Stimulated activated CD4-positive, alpha-beta T cell treated with anti-CD3 and anti-CD28 coated beads, Interleukin-4, amount 100 ng/mL, for 4 hours (primary cell): ENCODE results near the gene TBC1D22A.

Source experiments
- DNase-seq, 2 experiments: peaks; one replicate each; pipeline ENCODE4 v3.0.0-alpha.2; 2020

The TBC1D22A gene

DNA sequence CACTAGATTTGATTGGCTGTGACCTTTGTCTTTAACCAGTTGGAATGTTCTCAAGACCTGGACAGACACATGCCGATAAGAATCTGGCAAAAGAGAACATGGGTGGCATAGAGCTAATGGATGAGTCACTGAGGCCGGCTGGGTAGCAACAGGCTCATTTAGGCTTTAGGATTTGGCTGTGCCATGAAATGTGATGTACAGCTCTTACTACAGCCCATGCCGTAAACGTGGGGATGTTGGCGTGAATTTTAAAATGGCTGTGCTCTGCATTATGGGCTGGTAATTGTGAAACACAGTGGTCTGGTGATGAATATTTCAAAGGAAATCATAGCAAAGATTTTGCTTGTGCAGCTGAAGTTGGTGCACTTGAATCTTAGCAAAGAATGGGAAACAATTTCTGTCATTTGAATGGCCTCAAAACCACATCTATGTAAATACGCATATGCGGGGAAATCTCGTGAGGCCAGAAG lies 332.4 kb downstream of the TBC1D22A start:
- DNase-seq = no peak

DNA sequence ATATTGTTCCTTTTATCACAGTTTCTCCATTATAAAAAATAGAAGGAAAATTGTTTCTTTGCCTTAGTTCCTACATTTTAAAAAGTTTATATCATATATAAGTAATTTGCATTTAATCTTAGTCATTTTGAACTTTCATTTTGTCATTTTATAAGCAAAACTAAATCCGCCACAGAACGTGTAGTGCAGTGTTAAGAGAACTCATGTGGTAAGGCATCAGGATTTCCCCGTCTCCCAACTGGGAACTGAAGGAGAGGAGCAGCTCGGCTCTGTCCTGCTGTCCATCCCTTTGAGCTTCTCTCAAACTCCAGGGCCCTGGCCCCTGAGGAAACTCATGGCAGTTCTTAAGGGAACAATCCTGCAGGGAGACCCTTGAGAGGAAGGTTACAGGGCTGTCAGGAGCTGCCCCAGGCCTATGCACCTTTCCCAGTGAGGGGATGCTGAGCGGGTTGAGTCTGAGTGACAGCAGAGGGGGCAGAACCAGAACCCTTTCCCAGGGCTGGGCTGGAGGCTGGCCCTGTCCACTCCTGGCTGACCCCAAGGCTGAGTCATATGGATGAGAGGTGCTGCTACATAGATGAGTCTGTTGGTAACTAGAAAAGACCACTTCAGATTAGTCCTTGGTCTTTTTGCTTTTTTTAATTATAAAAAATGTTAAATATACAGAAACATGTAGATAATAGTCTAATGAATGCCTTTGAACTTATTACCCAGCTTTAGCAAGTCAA lies 333.1 kb downstream of the TBC1D22A start:
- no peak for DNase-seq

DNA sequence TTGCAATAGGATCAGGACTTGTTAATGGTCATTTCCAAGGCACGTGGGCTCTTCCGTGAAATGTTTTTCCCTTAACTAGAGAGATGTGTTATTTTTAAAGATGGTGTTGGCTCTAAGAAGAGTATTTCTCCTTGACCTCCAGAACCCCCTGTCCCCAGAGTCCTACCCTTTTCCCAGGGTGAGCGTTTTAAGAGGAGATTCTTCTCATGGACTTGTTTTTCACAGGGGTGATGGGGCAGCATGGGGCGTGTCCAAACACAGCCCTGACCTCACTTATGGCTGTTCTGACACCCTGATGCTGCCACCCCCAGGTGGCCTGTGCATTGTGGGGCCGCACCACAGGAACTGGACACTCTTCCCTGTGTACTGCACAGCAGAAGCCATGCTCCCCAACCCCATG lies 335.7 kb downstream of the TBC1D22A start:
- no peak for DNase-seq

DNA sequence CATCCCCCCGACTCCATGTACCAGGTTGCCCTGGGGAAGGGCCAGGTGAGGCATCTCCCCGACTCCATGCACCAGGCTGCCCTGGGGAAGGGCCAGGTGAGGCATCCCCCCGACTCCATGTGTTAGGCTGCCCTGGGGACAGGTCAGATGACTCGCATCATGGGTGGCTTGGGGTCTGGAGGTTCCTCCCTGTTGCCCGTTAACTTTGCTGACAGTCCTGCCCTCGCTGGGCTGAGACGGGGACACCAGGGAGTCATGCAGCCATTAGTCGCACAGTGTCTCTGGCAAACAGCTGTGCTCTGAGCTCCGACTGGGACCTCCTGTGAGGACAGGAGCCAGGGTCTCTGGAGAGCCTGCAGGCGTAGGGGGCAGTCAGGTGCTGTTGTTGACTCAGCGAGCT lies 336.1 kb downstream of the TBC1D22A start:
- no peak for DNase-seq

DNA sequence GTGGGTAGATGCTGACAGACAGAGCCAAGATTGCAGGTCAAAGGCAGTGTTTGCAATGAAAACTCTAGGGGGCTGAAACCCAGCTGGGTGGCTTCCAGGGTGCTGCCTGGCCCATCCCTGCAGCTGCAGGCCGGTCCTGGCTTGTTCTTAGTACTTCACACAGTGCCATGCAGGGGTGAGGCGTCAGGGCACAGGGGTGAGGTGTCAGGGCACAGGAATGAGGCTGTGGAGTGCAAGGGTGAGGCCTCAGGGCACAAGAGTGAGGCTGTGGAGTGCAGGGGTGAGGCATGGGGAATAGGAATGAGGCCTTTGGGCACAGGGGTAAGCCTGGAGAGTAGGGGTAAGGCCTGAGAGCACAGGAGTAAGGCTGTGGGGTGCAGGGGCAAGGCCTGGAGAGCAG lies 337.6 kb downstream of the TBC1D22A start:
- DNase-seq = no peak

DNA sequence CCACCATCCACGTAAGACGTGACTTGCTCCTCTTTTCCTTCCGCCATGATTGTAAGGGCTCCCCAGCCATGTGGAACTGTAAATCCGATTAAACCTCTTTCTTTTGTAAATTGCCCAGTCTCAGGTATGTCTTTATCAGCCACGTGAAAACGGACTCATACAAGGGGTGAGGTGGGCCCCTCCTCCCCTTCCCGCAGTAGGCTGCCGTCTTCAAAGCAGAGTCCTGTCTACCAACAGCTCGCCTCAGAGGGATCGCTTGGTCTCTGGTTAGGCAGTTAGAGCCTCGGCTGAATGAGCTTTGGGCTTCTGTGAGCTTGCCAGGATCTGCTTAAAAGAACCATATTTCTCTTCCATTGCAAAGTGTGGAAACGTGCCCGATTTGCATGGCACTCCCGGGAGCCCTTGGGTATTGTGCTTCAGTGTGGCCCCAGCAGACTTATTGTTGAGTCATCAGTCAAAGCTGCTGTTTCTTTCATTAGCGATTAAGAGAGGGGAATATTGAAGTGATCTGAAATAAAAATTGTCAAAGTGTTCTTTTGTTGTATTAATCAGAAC lies 338.3 kb downstream of the TBC1D22A start:
- no peak for DNase-seq

DNA sequence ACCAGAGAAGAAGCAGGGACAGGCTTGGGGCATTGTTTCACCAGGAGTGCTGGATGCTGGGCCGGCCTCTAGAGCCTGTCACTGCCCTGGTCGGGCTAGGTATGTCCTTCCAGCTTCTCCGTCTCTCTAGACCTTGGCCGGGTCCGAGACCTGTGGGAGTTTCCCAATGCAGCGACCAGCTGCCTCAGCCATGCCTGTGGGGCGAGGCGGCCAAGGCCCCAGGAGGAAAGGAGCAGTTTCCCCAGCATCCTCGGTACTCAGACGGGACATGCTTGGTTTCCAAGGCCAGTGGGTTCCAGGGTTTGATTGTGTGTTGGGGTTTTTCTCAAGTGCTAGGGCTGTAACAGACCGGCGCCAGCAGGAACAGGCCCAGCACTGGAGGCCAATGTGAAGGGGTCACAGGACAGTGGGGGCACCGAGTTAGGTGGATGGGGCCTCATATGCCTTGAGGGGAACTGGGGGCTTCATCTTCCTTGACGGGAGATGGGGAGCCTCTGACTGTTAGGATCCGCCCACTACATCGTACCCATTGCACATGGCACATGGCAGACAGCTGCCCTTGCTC lies 339.0 kb downstream of the TBC1D22A start:
- DNase-seq = no peak

DNA sequence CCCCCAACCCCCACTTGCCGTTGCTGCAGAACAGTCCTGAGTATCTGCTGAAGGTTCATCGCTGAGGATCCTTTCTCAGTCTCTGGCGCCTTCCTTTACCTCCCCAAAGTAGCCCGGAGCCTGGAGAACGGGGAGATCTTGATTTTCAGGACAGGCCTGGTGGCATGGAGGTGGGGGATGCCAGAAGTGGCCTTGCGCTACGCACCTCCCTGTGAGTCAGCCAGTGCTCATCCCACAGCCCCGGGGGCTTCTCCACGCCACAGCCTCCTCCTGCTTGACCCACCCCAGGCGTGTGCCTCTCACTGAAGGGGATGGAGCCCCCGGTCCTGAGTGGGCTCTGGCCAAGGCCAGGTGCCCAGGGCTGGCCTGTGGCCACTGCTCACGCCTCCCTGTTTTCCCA lies 339.6 kb downstream of the TBC1D22A start:
- no peak for DNase-seq

DNA sequence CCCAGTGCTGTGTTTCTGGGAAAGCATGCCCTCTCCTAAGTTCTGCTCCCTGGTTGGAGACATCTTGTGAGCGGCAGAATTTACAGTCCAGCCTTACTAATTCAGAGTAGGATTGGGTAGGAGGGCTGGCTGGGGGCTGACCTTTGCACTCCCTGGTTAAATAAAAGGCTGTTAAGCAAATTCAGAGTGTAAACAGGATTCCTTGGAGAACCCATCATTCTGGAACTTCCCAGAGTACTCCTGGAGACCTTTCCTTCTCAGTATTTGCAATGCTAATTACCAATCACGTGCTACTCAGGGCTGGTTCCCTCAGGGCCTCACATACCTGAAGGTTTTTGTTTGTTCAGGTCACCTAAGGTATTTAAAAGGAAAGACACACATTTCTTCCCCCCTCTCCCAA lies 340.2 kb downstream of the TBC1D22A start:
- no peak for DNase-seq

DNA sequence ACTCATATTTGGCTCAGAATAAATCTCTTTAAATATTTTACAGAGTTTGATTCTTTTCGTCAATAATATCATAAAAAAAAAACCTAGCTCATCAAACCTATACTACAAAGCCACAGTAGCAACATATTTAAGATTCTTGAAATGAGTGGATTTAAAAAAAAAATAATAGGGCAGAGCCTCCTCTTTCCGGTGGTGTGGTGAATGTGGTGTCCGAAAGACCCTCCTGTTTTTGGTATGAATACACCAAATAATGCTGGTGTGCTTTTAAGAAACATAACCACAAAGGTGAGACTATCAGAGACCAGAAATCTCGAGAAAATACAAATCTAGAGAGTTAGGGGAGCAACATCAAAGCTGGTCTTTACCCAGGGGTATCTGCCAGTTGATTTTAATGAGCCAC lies 342.6 kb downstream of the TBC1D22A start:
- DNase-seq = no peak

DNA sequence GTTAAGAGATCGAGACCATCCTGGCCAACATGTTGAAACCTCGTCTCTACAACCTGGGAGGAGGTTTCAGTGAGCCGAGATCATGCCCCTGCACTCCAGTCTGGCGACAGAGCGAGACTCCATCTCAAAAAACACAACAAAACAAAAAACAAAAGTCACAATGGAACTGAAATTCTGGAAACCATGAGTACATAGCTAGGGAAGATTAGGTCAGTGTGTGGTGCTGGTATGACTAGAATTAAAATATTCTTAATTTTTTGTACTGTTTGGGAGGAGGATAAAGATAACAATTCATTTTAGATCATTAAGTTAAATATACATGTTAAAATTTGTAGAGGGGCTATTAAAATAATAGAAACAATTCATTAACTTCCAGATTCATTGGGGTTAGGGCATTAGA lies 344.4 kb downstream of the TBC1D22A start:
- no peak for DNase-seq

DNA sequence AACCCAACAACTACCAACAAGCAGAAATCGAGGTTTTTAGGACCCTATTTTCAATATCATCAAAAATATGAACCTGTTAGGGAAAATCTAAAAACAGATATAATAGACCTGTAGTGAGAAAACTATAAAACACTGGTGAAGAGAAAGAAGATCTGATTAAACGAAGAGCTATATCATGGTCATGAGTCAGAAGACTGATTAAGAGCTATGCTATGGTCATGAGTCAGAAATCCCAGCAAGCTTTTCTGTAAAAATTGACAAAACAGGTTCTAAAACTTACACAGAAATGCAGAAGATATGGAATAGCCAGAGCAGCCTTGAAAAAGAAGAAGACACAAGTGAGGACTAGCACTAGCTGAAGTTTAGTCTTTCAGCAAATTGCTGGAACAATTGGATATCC lies 345.0 kb downstream of the TBC1D22A start:
- no peak for DNase-seq

DNA sequence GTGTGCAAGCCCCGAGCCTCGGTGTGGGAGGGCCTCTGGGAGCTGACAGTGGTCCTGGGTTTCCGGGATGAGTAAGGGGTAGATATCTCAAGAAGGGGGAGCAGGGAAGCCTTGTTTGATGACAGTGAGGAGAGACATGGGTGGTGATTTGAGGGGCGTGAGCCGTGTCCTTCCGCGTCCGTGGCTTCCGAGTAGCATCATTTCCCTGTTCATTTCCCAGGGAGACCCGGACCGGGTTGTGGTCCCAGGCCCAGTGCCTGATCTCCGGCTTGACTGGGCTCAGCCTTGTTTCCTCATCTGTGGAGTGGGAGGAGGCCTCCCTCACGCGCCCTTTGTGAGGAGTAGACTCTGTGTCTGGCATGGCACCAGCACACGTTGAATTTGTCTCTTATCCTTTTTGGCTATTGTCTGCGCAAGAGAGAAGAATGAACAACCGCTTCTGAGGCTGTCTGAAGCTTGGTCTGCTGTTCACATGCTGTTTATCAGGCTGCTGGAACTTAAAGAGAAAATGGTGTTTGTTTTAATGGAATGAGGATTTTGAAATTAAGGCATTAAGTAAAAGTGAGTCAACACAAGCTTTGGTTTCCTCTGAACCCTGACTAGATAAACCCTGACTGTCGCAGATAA lies 348.5 kb downstream of the TBC1D22A start:
- DNase-seq = no peak

DNA sequence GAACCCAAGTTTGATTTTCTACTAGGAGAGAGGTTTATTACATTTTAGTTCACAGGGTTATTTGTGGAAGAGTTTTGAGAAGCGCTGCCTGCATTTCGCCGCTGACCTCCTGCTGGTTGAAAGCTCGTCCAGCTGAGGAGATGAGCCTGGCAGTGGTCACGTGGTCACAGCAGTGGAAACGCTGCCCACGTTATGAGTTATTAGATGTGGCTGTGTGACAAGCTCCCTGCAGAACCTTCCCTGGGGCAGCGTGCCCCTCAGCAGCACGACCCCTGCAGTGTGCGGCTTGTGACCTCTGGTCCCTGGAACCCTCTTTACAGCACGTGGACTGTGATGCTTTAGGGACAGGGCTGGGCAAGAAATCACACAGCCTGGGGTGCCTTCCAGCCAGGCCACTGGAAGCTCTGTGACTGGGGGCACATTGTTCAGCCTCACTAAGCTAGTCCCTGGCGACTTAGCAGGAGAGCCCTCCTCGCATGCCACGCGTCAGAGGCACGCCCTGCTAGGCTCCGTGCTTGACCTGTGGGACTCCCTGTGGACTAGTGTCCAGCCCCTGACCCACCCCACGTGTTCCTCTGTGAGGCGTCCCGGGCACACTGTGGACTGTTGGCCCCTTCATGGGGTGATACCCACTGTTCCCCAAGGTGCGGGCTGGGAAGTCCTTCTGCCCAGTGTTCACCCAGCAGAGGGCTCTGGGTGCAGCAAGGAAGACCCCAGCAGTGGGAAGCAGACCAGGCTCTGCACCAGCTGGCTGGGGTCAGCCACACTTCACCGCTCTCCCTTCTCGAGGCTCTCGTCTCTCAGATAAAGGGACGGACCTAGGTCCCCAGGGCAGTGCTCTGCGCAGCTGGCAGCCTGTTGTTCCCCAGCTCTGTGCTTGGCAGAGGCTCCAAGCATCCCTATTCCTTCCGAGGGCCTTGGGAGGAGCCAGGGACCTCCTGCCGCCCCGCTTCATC lies 349.5 kb downstream of the TBC1D22A start:
- DNase-seq = no peak

DNA sequence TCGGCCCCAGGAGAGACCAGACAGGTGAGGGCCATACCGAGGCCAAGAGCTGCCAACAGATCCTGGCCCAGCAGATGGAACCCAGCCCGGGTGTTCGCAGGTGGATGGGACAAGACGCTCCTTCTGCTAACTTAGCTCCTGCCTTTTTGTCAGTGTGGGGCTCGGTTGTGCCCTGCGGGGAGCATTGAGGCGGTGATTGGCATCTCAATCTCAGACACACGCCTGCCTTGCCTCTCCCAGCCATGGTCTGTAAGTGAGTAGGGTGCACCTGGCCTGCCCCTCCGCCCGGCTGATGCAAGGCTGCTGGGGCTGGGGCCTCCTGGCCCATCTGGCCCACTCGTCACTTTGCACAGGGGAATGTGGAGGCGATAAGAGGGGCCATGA lies 350.1 kb downstream of the TBC1D22A start:
- no peak for DNase-seq

DNA sequence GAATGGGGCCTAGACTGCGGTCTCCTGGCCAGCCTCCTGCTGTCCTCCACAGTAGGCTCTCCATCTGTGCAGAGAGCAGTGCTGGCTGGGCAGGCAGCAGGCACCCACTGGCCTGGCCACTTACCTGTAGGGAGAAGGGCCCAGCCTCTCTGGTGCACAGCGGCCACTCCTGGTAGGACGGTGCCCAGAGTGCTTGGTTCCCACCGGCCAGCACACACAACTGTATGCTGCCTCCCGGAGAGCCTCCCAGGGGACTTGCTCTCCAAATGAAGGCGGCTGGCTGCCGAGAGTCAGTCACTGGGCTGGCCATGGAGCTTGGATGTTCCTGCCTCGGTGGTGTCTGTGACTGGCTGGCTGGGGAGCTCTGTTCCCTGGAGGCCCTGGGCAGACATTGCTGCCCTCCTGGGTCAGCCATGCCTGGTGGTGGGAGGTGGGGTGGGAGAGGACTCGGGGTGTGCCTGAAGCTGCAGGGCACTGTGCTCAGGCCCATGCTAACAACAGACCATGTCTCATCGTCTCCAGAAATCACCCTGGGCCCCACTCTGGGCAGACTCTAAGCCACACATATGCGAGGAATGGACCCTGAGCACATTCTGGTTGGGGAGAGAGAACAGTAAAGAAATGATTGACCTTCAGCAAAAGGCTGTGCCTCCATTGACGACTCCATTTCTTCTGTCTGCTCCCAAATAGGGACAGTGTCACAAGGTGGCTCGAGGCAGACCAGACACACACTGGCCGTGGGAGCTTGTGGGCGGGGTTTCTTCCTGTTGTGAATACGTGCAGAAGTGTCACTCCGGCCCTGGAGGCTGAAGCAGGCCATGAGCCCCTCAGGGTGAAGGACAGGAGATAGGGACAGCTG lies 350.8 kb downstream of the TBC1D22A start:
- no peak for DNase-seq

DNA sequence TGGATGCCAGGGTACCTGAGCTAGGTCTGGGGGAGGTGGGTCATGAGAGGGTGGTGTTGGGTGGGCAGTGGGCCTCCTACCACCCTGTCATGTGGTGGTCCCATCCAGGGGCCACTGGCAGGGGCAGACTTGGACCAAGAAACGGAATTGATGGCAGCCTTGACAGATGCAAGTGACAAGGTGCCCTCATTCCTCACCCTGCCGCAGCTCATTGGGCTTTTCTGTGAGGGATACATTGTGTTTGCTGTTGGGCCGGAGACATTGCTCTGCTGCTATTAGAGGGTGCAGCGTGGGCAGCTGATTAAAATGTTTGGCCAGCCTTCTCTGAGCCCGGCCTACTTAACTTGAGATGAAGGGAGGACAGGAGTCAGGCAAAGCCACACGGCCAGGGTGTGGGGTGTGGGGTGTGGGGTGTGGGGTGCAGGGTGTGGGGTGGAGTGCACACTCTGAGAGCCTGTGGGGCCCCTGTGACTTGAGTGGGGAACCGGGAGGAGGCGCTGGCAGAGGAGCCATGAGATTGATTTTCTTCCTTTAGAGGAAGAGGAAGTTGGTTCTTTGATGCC lies 351.5 kb downstream of the TBC1D22A start:
- DNase-seq = no peak

DNA sequence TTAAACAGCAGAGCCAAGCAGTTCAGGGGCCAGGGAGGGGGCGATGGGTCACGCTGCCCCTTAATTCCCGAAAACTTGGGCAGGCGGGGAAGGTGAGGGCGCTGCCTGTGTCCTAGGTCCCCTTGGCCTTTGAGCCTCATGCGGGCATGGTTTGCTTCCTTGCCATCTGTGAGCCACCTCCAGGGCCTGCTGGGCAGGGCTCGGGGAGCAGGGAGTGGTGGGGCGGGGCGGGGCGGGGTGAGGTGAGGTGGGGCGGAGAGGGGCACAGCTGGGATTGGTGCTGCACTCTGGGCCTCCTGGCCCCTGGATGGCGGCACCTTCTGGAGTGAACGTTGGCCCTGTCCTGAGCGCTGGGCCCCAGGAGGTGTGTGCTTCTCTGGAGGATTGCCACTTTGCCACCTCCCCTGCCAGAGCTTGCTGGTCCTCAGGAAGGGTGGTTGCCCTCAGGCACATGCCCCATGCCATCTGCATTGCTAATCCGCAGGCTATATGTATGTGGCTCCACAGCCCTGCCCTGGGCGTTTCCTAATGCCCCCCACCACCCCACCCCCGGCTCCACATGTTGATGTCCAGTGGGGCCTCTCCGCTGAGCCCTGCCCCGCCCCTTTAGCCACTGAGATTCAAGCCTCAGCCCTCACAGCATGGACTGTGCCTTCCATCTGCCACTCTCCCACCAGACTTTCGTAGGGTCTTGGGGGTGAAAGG lies 352.5 kb downstream of the TBC1D22A start:
- DNase-seq = no peak

DNA sequence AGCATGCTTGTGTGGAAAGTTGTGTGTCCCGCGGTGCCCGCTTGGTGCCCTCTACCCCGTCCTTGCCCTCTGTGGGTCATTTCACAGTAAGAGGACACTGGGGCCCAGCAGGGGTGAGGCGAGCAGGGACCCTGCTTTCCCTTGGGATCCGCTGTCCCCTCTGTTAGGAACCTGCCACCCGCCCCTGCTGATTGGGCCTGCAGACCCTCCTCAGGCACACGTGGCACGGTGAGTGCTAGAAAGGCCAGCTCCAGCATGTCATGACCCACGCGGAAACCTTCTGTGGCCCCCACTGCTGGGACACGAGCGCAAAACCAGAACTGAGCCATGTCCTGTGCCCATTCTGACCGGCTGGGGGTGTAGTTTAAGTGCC lies 353.1 kb downstream of the TBC1D22A start:
- DNase-seq = no peak

DNA sequence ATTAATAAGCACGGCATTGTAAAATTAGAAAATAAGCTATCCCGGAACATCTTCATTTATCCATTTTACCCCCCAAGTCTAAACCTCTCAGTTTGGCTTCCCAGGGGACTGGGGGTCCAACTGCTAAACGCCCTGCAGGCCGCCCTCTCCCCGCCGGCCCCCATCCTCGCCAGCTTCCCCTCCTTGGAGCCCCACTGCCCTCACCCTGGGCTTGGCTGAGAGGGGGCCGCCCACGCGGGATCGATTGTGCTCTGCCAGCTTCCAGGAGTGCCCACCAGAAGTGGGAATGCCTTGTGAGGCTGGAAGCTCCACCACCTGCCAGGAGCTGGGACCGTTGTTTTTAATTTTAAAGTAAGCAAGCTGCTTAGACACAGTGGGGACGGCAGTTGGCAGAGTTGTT lies 353.5 kb downstream of the TBC1D22A start:
- no peak for DNase-seq
